ENCODE results near the gene ZDHHC14. TPM values are rescaled to one million over a fixed set of nuclear protein-coding genes. Genes with fewer than 3 reads are reported as not detected.
"Not testable (repeated sequence)": the region's sequence is repeated elsewhere in the genome, so short reads cannot be mapped to it uniquely, and the experiment has no call there.

Gene ZDHHC14
- total RNA-seq, 1 donor from 2014 or later: 14.5 TPM

- intact Hi-C loops (cut with DNase I): no loop called here
- Histone ChIP-seq H3K36me3 (no peaks in the 10 kb centered on the region), H3K27ac (no peak overlapping the region), H3K4me1 (no peaks in the 10 kb centered on the region), H3K4me3 (no peak overlapping the region), H3K27me3 (no peaks in the 10 kb centered on the region), H3K9me3 (no peaks in the 10 kb centered on the region)
- DNase-seq (ENCODE audit: low spot score in 2 of 2): no peak
- TF ChIP-seq, protein P1, sequence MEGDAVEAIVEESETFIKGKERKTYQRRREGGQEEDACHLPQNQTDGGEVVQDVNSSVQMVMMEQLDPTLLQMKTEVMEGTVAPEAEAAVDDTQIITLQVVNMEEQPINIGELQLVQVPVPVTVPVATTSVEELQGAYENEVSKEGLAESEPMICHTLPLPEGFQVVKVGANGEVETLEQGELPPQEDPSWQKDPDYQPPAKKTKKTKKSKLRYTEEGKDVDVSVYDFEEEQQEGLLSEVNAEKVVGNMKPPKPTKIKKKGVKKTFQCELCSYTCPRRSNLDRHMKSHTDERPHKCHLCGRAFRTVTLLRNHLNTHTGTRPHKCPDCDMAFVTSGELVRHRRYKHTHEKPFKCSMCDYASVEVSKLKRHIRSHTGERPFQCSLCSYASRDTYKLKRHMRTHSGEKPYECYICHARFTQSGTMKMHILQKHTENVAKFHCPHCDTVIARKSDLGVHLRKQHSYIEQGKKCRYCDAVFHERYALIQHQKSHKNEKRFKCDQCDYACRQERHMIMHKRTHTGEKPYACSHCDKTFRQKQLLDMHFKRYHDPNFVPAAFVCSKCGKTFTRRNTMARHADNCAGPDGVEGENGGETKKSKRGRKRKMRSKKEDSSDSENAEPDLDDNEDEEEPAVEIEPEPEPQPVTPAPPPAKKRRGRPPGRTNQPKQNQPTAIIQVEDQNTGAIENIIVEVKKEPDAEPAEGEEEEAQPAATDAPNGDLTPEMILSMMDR (IDR thresholded peaks at IDR 0.05): no peak
These were observed 22.2 kb downstream of the ZDHHC14 start for GRCh38 chr6:157402996-157403685.

GRCh38 chr6:157403686-157404051 is 22.7 kb downstream of the ZDHHC14 start:
- no peaks in the 10 kb centered on the region for H3K27me3 ChIP-seq
- DNase-seq (ENCODE audit: low spot score in 2 of 2): no peak
- no peaks in the 10 kb centered on the region for H3K36me3 ChIP-seq
- no peaks in the 10 kb centered on the region for H3K4me1 ChIP-seq
- no peak overlapping the region for H3K4me3 ChIP-seq
- intact Hi-C loops (cut with DNase I): no loop called here
- no peak overlapping the region for H3K27ac ChIP-seq
- TF ChIP-seq, protein P1 (IDR thresholded peaks at IDR 0.05): no peak
- H3K9me3 ChIP-seq: no peaks in the 10 kb centered on the region

GRCh38 chr6:157405986-157406385 is 25.0 kb downstream of the ZDHHC14 start:
- no peak for DNase-seq (ENCODE audit: low spot score in 2 of 2)
- no peak overlapping the region for H3K27ac ChIP-seq
- H3K4me3 ChIP-seq: no peak overlapping the region
- H3K9me3 ChIP-seq: no peaks in the 10 kb centered on the region
- TF ChIP-seq, protein P1 (IDR thresholded peaks at IDR 0.05): no peak
- peaks cover 0 to 5% of the 10 kb centered on the region in 2 donors for H3K4me1 ChIP-seq
- H3K36me3 ChIP-seq: no peaks in the 10 kb centered on the region
- intact Hi-C loops (cut with DNase I): no loop called here
- no peaks in the 10 kb centered on the region for H3K27me3 ChIP-seq

GRCh38 chr6:157406661-157407060 is 25.7 kb downstream of the ZDHHC14 start:
- intact Hi-C loops (cut with DNase I): no loop called here
- no peak overlapping the region for H3K27ac ChIP-seq
- peaks cover 0 to 5% of the 10 kb centered on the region in 2 donors for H3K4me1 ChIP-seq
- DNase-seq (ENCODE audit: low spot score in 2 of 2): no peak
- TF ChIP-seq, protein P1 (IDR thresholded peaks at IDR 0.05): no peak
- no peaks in the 10 kb centered on the region for H3K36me3 ChIP-seq
- no peak overlapping the region for H3K4me3 ChIP-seq
- H3K9me3 ChIP-seq: no peaks in the 10 kb centered on the region
- no peaks in the 10 kb centered on the region for H3K27me3 ChIP-seq

- Histone ChIP-seq H3K4me1 (peaks cover 0 to 5% of the 10 kb centered on the region in 2 donors), H3K27me3 (no peaks in the 10 kb centered on the region), H3K9me3 (no peaks in the 10 kb centered on the region), H3K27ac (no peak overlapping the region), H3K36me3 (no peaks in the 10 kb centered on the region), H3K4me3 (no peak overlapping the region)
- intact Hi-C loops (cut with DNase I): no loop called here
- TF ChIP-seq, protein P1 (IDR thresholded peaks at IDR 0.05): no peak
- no peak for DNase-seq (ENCODE audit: low spot score in 2 of 2)
These were observed 26.7 kb downstream of the ZDHHC14 start for GRCh38 chr6:157407646-157408045.

- H3K9me3 ChIP-seq; H3K4me3 ChIP-seq; H3K27ac ChIP-seq; H3K4me1 ChIP-seq; H3K36me3 ChIP-seq; DNase-seq (ENCODE audit: low spot score in 2 of 2); H3K27me3 ChIP-seq; intact Hi-C loops (cut with DNase I): not testable (repeated sequence)
These were observed 27.4 kb downstream of the ZDHHC14 start for GRCh38 chr6:157408427-157408826.

All from ascending aorta (tissue), 2 donors.